Kidney (tissue), 14 donors: ENCODE results near the gene CD14. TPM values are rescaled to one million over a fixed set of nuclear protein-coding genes. Genes with fewer than 3 reads are reported as not detected.

Source experiments
- DNase-seq, 5 donors: peaks; one replicate each; pipeline ENCODE4 v3.0.0-alpha.2; 2013 to 2020
- FAIRE-seq: peaks from 2 replicates; lab custom pipeline; 2012; peaks lifted over from hg19 to GRCh38; lab: Jason Lieb, UNC
- H3K27ac ChIP-seq, 2 donors: one replicate each; pipeline ENCODE4 v1.7.0; 2013; ENCODE audit warnings: low read depth in 2 of 2, low read length in 2 of 2, inconsistent platforms in 1 of 2
- H3K27me3 ChIP-seq: one replicate; pipeline ENCODE4 v1.7.1; 2013; ENCODE audit warnings: low read length, inconsistent platforms; ENCODE audit not compliant: control insufficient read depth, insufficient read depth
- H3K36me3 ChIP-seq, 3 donors: one replicate each; pipeline versions ENCODE4 v1.7.0 to v1.7.1; 2013; ENCODE audit warnings: low read length in 3 of 3, control low read depth in 1 of 3, inconsistent platforms in 1 of 3; ENCODE audit not compliant: insufficient read depth in 3 of 3, control insufficient read depth in 2 of 3
- H3K4me1 ChIP-seq, 3 donors: one replicate each; pipeline versions ENCODE4 v1.7.0 to v1.7.1; 2013; ENCODE audit warnings: low read length in 3 of 3, inconsistent platforms in 1 of 3, low read depth in 1 of 3; ENCODE audit not compliant: control insufficient read depth in 2 of 3, insufficient read depth in 2 of 3
- H3K4me3 ChIP-seq, 3 donors: one replicate each; pipeline versions ENCODE4 v1.7.0 to v1.8.1; 2013; ENCODE audit warnings: low read length in 3 of 3, control low read depth in 1 of 3, inconsistent platforms in 1 of 3
- H3K9ac ChIP-seq, 3 donors: one replicate each; pipeline versions ENCODE4 v1.7.0 to v1.7.1; 2013; ENCODE audit warnings: low read length in 3 of 3, control low read depth in 1 of 3, inconsistent platforms in 1 of 3
- H3K9me3 ChIP-seq, 3 donors: one replicate each; pipeline versions ENCODE4 v1.7.0 to v1.7.1; 2013; ENCODE audit warnings: low read length in 3 of 3, control low read depth in 1 of 3, inconsistent platforms in 1 of 3; ENCODE audit not compliant: control insufficient read depth in 2 of 3, insufficient read depth in 1 of 3
- intact Hi-C: fragments of 100-400 bp; cut with DNase I; formaldehyde crosslinking; loops from one replicate; pipeline ENCODE4 v1.11.1; 2022
- microRNA-seq: library from miRNA; unstranded; fragments of <30 nt; microRNA quantifications from one replicate; pipeline ENCODE4 v1.2.0, GENCODE V29; 2020
- polyA plus RNA-seq: library from polyadenylated mRNA; stranded (reverse); fragments of 350-450 nt; fragmentation: Illumina TruSeq; extraction: RNeasy Lipid Tissue Mini Kit (QIAGEN cat#74804); gene quantifications from one replicate; pipeline ENCODE4 v1.2.3, GENCODE V29; 2014; ENCODE audit warnings: low read depth, low replicate concordance; ENCODE audit not compliant: insufficient read depth
- total RNA-seq: library from RNA; stranded (reverse); fragmentation: NEBNext Ultra II Directional; extraction: Animal tissue kit (Norgen Biotek cat#: 25700); gene quantifications from one replicate; pipeline ENCODE4 v1.2.1, GENCODE V29; 2021
- TF ChIP-seq, protein P1 (sequence below): IDR thresholded peaks from 3 replicates; pipeline ENCODE4 v1.5.1; 2012; ENCODE audit warnings: mild to moderate bottlenecking, moderate library complexity, borderline replicate concordance; ENCODE audit not compliant: insufficient read depth; ENCODE audit errors: extremely low read depth
- donor health status: control.
- donor health status: control.
- donor health status: control.
- donor health status: control.
- donor health status: control.
- donor health status: DM: yes; HTN: yes; CAD: no.
- donor health status: Normal renal cell carcinoma (clear cell type).

CD14 gene
- total and polyA plus RNA-seq, 2 donors from 2014 or later: 43.8 to 68.8 TPM

DNA sequence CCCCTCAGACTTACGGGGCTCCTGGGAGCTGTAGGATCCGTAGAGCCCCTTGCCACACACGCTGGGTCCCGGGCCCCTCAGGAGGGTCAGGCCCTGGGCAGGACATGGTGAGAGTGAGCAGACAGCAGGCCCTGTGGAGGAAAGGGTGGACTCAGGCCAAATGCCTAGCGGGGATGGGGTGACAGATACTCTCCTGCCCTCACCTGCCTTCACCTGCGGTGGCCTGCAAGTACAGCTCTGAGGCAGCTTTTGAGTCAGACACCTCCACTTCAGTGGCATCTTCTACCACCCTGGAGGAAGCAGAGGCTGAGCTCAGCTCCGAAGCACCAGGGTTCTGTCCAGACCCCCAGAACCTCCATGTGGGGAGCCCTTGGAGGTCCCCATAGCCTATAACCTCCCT is 42.1 kb downstream of the CD14 start:
- Histone ChIP-seq H3K27me3 (no peaks in the 10 kb centered on the region), H3K9ac (no peak overlapping the region), H3K27ac (no peak overlapping the region), H3K4me1 (no peaks in the 10 kb centered on the region), H3K36me3 (no peaks in the 10 kb centered on the region), H3K9me3 (no peaks in the 10 kb centered on the region), H3K4me3 (no peak overlapping the region)
- no peak for FAIRE-seq
- intact Hi-C loops: no loop called here
- DNase-seq: no peak
- TF ChIP-seq, protein P1, sequence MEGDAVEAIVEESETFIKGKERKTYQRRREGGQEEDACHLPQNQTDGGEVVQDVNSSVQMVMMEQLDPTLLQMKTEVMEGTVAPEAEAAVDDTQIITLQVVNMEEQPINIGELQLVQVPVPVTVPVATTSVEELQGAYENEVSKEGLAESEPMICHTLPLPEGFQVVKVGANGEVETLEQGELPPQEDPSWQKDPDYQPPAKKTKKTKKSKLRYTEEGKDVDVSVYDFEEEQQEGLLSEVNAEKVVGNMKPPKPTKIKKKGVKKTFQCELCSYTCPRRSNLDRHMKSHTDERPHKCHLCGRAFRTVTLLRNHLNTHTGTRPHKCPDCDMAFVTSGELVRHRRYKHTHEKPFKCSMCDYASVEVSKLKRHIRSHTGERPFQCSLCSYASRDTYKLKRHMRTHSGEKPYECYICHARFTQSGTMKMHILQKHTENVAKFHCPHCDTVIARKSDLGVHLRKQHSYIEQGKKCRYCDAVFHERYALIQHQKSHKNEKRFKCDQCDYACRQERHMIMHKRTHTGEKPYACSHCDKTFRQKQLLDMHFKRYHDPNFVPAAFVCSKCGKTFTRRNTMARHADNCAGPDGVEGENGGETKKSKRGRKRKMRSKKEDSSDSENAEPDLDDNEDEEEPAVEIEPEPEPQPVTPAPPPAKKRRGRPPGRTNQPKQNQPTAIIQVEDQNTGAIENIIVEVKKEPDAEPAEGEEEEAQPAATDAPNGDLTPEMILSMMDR: no peak

DNA sequence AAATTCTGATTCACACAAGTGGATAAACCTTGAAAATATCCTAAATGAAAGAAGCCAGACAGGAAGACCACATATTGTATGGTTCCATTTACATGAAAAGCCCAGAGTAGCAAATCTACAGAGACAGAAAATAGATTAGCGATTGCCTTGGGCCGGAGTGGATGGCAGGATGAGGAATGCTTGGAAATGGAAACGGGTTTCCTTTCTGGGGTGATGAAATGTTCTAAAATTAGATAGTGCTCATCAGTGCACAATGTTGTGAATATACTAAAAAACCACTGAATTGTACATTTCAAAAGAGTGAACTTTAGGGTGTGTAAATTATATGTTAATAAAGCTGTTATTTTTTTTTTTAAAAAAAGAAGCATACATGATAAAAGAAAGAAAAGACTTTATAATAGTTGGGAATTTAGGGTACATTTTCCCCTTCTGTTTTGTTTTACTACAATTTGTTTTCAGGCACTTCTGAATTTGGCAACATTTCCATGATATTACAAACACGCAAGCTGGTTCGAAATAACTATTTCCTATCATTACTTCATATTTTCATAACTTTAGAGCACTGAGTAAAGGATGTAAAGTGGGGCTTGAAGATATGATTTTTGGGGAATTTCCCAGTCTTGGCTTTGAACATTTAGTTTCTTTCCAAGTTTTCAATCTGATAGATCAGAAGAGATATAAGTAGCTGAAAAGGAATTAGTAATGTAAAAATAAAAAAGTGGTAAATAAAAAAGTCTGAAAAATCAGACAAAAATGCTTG is 44.5 kb downstream of the CD14 start:
- TF ChIP-seq, protein P1: no peak
- FAIRE-seq: no peak
- Histone ChIP-seq H3K4me1 (no peaks in the 10 kb centered on the region), H3K4me3 (no peak overlapping the region), H3K9me3 (no peaks in the 10 kb centered on the region), H3K27me3 (no peaks in the 10 kb centered on the region), H3K36me3 (no peaks in the 10 kb centered on the region), H3K27ac (no peak overlapping the region), H3K9ac (no peak overlapping the region)
- DNase-seq: no peak
- intact Hi-C loops: no loop called here

- H3K9ac ChIP-seq: no peak overlapping the region
- no peak overlapping the region for H3K4me3 ChIP-seq
- H3K4me1 ChIP-seq: no peaks in the 10 kb centered on the region
- H3K9me3 ChIP-seq: no peaks in the 10 kb centered on the region
- H3K27ac ChIP-seq: no peak overlapping the region
- FAIRE-seq: no peak
- no peaks in the 10 kb centered on the region for H3K36me3 ChIP-seq
- TF ChIP-seq, protein P1: no peak
- DNase-seq: no peak
- H3K27me3 ChIP-seq: no peaks in the 10 kb centered on the region
- intact Hi-C loops: no loop called here
Measured at GRCh38 chr5:140587495-140587894, 45.5 kb downstream of the CD14 start.

Small RNA genes within 50 kb of the gene (microRNA-seq; reads per million reads assigned to microRNA genes)
- gene MIR3655: not detected

Other genes with a start within 250 kb of the CD14 start
- 130 TPM for gene ANKHD1, start 231.3 kb downstream of the CD14 start, total RNA-seq
- 26.4 TPM for gene ANKHD1, start 231.3 kb downstream of the CD14 start, polyA plus RNA-seq
- 22.6 TPM for gene EIF4EBP3, start 85.5 kb downstream of the CD14 start, total RNA-seq
- gene EIF4EBP3, start 85.5 kb downstream of the CD14 start, polyA plus RNA-seq: 48.8 TPM
- gene SRA1, start 75.7 kb downstream of the CD14 start, total RNA-seq: 31.3 TPM
- 52.4 TPM for gene SRA1, start 75.7 kb downstream of the CD14 start, polyA plus RNA-seq
- gene APBB3, start 68.6 kb downstream of the CD14 start, total RNA-seq: 33.9 TPM
- gene APBB3, start 68.6 kb downstream of the CD14 start, polyA plus RNA-seq: 19.6 TPM
- 89.9 TPM for gene SLC35A4, start 68.3 kb downstream of the CD14 start, total RNA-seq
- gene SLC35A4, start 68.3 kb downstream of the CD14 start, polyA plus RNA-seq: 71.2 TPM
- gene TMCO6, start 6.3 kb upstream of the CD14 start, total RNA-seq: 19.0 TPM
- gene TMCO6, start 6.3 kb upstream of the CD14 start, polyA plus RNA-seq: 7.6 TPM
- 56.8 TPM for gene NDUFA2, start 14.5 kb upstream of the CD14 start, total RNA-seq
- gene NDUFA2, start 14.5 kb upstream of the CD14 start, polyA plus RNA-seq: 326 TPM
- gene IK, start 14.7 kb upstream of the CD14 start, total RNA-seq: 76.9 TPM
- 72.5 TPM for gene IK, start 14.7 kb upstream of the CD14 start, polyA plus RNA-seq
- gene WDR55, start 31.7 kb upstream of the CD14 start, total RNA-seq: 20.8 TPM
- gene WDR55, start 31.7 kb upstream of the CD14 start, polyA plus RNA-seq: 13.7 TPM
- 1.0 TPM for gene DND1, start 40.4 kb upstream of the CD14 start, total RNA-seq
- 0.41 TPM for gene DND1, start 40.4 kb upstream of the CD14 start, polyA plus RNA-seq
- 52.2 TPM for gene HARS1, start 58.2 kb upstream of the CD14 start, total RNA-seq
- 48.6 TPM for gene HARS1, start 58.2 kb upstream of the CD14 start, polyA plus RNA-seq
- gene HARS2, start 58.3 kb upstream of the CD14 start, total RNA-seq: 27.6 TPM
- 26.7 TPM for gene HARS2, start 58.3 kb upstream of the CD14 start, polyA plus RNA-seq
- gene ZMAT2, start 67.3 kb upstream of the CD14 start, total RNA-seq: 51.4 TPM
- 122 TPM for gene ZMAT2, start 67.3 kb upstream of the CD14 start, polyA plus RNA-seq
- gene PCDHA1, start 153.0 kb upstream of the CD14 start, total RNA-seq: 0.13 TPM
- not detected for gene PCDHA1, start 153.0 kb upstream of the CD14 start, polyA plus RNA-seq
- gene PCDHA2, start 161.7 kb upstream of the CD14 start, total RNA-seq: 0.50 TPM
- 0.17 TPM for gene PCDHA2, start 161.7 kb upstream of the CD14 start, polyA plus RNA-seq
- 1.4 TPM for gene PCDHA3, start 167.9 kb upstream of the CD14 start, total RNA-seq
- 0.13 TPM for gene PCDHA3, start 167.9 kb upstream of the CD14 start, polyA plus RNA-seq
- 4.1 TPM for gene PCDHA4, start 173.9 kb upstream of the CD14 start, total RNA-seq
- gene PCDHA4, start 173.9 kb upstream of the CD14 start, polyA plus RNA-seq: 1.1 TPM
- gene PCDHA5, start 188.4 kb upstream of the CD14 start, total RNA-seq: 0.91 TPM
- gene PCDHA5, start 188.4 kb upstream of the CD14 start, polyA plus RNA-seq: not detected
- 3.6 TPM for gene PCDHA6, start 194.8 kb upstream of the CD14 start, total RNA-seq
- gene PCDHA6, start 194.8 kb upstream of the CD14 start, polyA plus RNA-seq: 0.80 TPM
- gene PCDHA7, start 201.1 kb upstream of the CD14 start, total RNA-seq: 1.1 TPM
- 0.62 TPM for gene PCDHA7, start 201.1 kb upstream of the CD14 start, polyA plus RNA-seq
- gene PCDHA8, start 208.0 kb upstream of the CD14 start, total RNA-seq: 0.82 TPM
- gene PCDHA8, start 208.0 kb upstream of the CD14 start, polyA plus RNA-seq: not detected
- 0.85 TPM for gene PCDHA9, start 215.2 kb upstream of the CD14 start, total RNA-seq
- not detected for gene PCDHA9, start 215.2 kb upstream of the CD14 start, polyA plus RNA-seq
- 7.6 TPM for gene PCDHA10, start 222.7 kb upstream of the CD14 start, total RNA-seq
- 1.7 TPM for gene PCDHA10, start 222.7 kb upstream of the CD14 start, polyA plus RNA-seq
- gene PCDHA11, start 235.8 kb upstream of the CD14 start, total RNA-seq: 2.0 TPM
- gene PCDHA11, start 235.8 kb upstream of the CD14 start, polyA plus RNA-seq: 0.77 TPM
- gene PCDHA12, start 242.1 kb upstream of the CD14 start, total RNA-seq: 5.2 TPM
- gene PCDHA12, start 242.1 kb upstream of the CD14 start, polyA plus RNA-seq: 1.1 TPM
- gene PCDHA13, start 248.9 kb upstream of the CD14 start, total RNA-seq: 1.8 TPM
- 0.49 TPM for gene PCDHA13, start 248.9 kb upstream of the CD14 start, polyA plus RNA-seq